Measurements from ENCODE around the gene CCR9.

GRCh38 chr3:45931496-45931895, 45.2 kb downstream of the CCR9 start:
- TF ChIP-seq EZH2 (IDR thresholded peaks at IDR 0.05; ENCODE audit: insufficient read depth, poor library complexity, severe bottlenecking) (no peak), EZH2phosphoT487 (IDR thresholded peaks at IDR 0.05; ENCODE audit: insufficient read depth, low read depth) (no peak)

Data from GM23248 (cell line).